ENCODE data around the gene MEFV. TPM values are rescaled to one million over a fixed set of nuclear protein-coding genes. Genes with fewer than 3 reads are reported as not detected.

Gene MEFV
- polyA plus RNA-seq, 2 donors: 0.07 to 0.14 TPM

- 3% methylated on average over 13 to 18 of the region's 18 CpGs for WGBS, 2 donors
- H3K27me3 ChIP-seq (ENCODE audit: control insufficient read depth in 1 of 2, insufficient read depth in 2 of 2, low read length in 2 of 2): no peaks in the 10 kb centered on the region
- H3K9me3 ChIP-seq (ENCODE audit: control insufficient read depth in 2 of 2, insufficient read depth in 1 of 2, low read depth in 1 of 2, low read length in 1 of 2): no peaks in the 10 kb centered on the region
These were observed 21.9 kb downstream of the MEFV start for GRCh38 chr16:3234543-3234856.

GRCh38 chr16:3223913-3224515 is 32.4 kb downstream of the MEFV start:
- WGBS, 2 donors: 99% methylated on average over 10 of the region's 10 CpGs
- peaks cover 6 to 12% of the 10 kb centered on the region in 2 donors for H3K36me3 ChIP-seq (ENCODE audit: control insufficient read depth in 2 of 2, insufficient read depth in 2 of 2, low read length in 1 of 2)
- H3K9me3 ChIP-seq (ENCODE audit: control insufficient read depth in 2 of 2, insufficient read depth in 1 of 2, low read depth in 1 of 2, low read length in 1 of 2): peaks cover 18 to 26% of the 10 kb centered on the region in 2 donors
- no peaks in the 10 kb centered on the region for H3K4me1 ChIP-seq (ENCODE audit: control insufficient read depth in 2 of 2, insufficient read depth in 2 of 2, low read length in 1 of 2)
- H3K4me3 ChIP-seq (ENCODE audit: low read depth in 1 of 2, low read length in 2 of 2): no peak overlapping the region
- no peaks in the 10 kb centered on the region for H3K27me3 ChIP-seq (ENCODE audit: control insufficient read depth in 1 of 2, insufficient read depth in 2 of 2, low read length in 2 of 2)
- H3K27ac ChIP-seq (ENCODE audit: low read depth in 2 of 2, low read length in 1 of 2): no peak overlapping the region

More at GRCh38 chr16:3234543-3234856, 21.9 kb downstream of the MEFV start:
- H3K4me3 ChIP-seq (ENCODE audit: low read depth in 1 of 2, low read length in 2 of 2): peak overlapping the region; percentile 74 to 88
- peaks cover 11 to 17% of the 10 kb centered on the region in 2 donors for H3K36me3 ChIP-seq (ENCODE audit: control insufficient read depth in 2 of 2, insufficient read depth in 2 of 2, low read length in 1 of 2)
- H3K27ac ChIP-seq (ENCODE audit: low read depth in 2 of 2, low read length in 1 of 2): peak overlapping the region; percentile 87 to 100
- H3K4me1 ChIP-seq (ENCODE audit: control insufficient read depth in 2 of 2, insufficient read depth in 2 of 2, low read length in 1 of 2): peaks cover 0 to 3% of the 10 kb centered on the region in 2 donors

GRCh38 chr16:3220839-3221238 is 35.6 kb downstream of the MEFV start:
- Histone ChIP-seq H3K36me3 (ENCODE audit: control insufficient read depth in 2 of 2, insufficient read depth in 2 of 2, low read length in 1 of 2) (peaks cover 6 to 12% of the 10 kb centered on the region in 2 donors), H3K27me3 (ENCODE audit: control insufficient read depth in 1 of 2, insufficient read depth in 2 of 2, low read length in 2 of 2) (no peaks in the 10 kb centered on the region), H3K4me1 (ENCODE audit: control insufficient read depth in 2 of 2, insufficient read depth in 2 of 2, low read length in 1 of 2) (no peaks in the 10 kb centered on the region), H3K4me3 (ENCODE audit: low read depth in 1 of 2, low read length in 2 of 2) (no peak overlapping the region), H3K9me3 (ENCODE audit: control insufficient read depth in 2 of 2, insufficient read depth in 1 of 2, low read depth in 1 of 2, low read length in 1 of 2) (peaks cover 18 to 20% of the 10 kb centered on the region in 2 donors), H3K27ac (ENCODE audit: low read depth in 2 of 2, low read length in 1 of 2) (no peak overlapping the region)
- 92 to 93% methylated on average over 10 of the region's 10 CpGs for WGBS, 2 donors

GRCh38 chr16:3216263-3216640 is 40.2 kb downstream of the MEFV start:
- no peaks in the 10 kb centered on the region for H3K36me3 ChIP-seq (ENCODE audit: control insufficient read depth in 2 of 2, insufficient read depth in 2 of 2, low read length in 1 of 2)
- no peak overlapping the region for H3K27ac ChIP-seq (ENCODE audit: low read depth in 2 of 2, low read length in 1 of 2)
- WGBS, 2 donors: 46 to 57% methylated on average over 3 of the region's 3 CpGs
- no peaks in the 10 kb centered on the region for H3K27me3 ChIP-seq (ENCODE audit: control insufficient read depth in 1 of 2, insufficient read depth in 2 of 2, low read length in 2 of 2)
- no peaks in the 10 kb centered on the region for H3K4me1 ChIP-seq (ENCODE audit: control insufficient read depth in 2 of 2, insufficient read depth in 2 of 2, low read length in 1 of 2)
- peaks cover 3 to 6% of the 10 kb centered on the region in 2 donors for H3K9me3 ChIP-seq (ENCODE audit: control insufficient read depth in 2 of 2, insufficient read depth in 1 of 2, low read depth in 1 of 2, low read length in 1 of 2)
- H3K4me3 ChIP-seq (ENCODE audit: low read depth in 1 of 2, low read length in 2 of 2): no peak overlapping the region

GRCh38 chr16:3215601-3216262 is 40.7 kb downstream of the MEFV start:
- 73 to 77% methylated on average over 11 of the region's 11 CpGs for WGBS, 2 donors
- Histone ChIP-seq H3K4me1 (ENCODE audit: control insufficient read depth in 2 of 2, insufficient read depth in 2 of 2, low read length in 1 of 2) (no peaks in the 10 kb centered on the region), H3K27me3 (ENCODE audit: control insufficient read depth in 1 of 2, insufficient read depth in 2 of 2, low read length in 2 of 2) (no peaks in the 10 kb centered on the region), H3K27ac (ENCODE audit: low read depth in 2 of 2, low read length in 1 of 2) (no peak overlapping the region), H3K36me3 (ENCODE audit: control insufficient read depth in 2 of 2, insufficient read depth in 2 of 2, low read length in 1 of 2) (no peaks in the 10 kb centered on the region), H3K4me3 (ENCODE audit: low read depth in 1 of 2, low read length in 2 of 2) (no peak overlapping the region), H3K9me3 (ENCODE audit: control insufficient read depth in 2 of 2, insufficient read depth in 1 of 2, low read depth in 1 of 2, low read length in 1 of 2) (peaks cover 2 to 3% of the 10 kb centered on the region in 2 donors)

GRCh38 chr16:3214904-3215600 is 41.4 kb downstream of the MEFV start:
- 37 to 42% methylated on average over 7 of the region's 7 CpGs for WGBS, 2 donors
- no peak overlapping the region for H3K4me3 ChIP-seq (ENCODE audit: low read depth in 1 of 2, low read length in 2 of 2)
- H3K27ac ChIP-seq (ENCODE audit: low read depth in 2 of 2, low read length in 1 of 2): no peak overlapping the region
- H3K9me3 ChIP-seq (ENCODE audit: control insufficient read depth in 2 of 2, insufficient read depth in 1 of 2, low read depth in 1 of 2, low read length in 1 of 2): peaks cover 2 to 3% of the 10 kb centered on the region in 2 donors
- no peaks in the 10 kb centered on the region for H3K4me1 ChIP-seq (ENCODE audit: control insufficient read depth in 2 of 2, insufficient read depth in 2 of 2, low read length in 1 of 2)
- H3K36me3 ChIP-seq (ENCODE audit: control insufficient read depth in 2 of 2, insufficient read depth in 2 of 2, low read length in 1 of 2): no peaks in the 10 kb centered on the region
- no peaks in the 10 kb centered on the region for H3K27me3 ChIP-seq (ENCODE audit: control insufficient read depth in 1 of 2, insufficient read depth in 2 of 2, low read length in 2 of 2)

GRCh38 chr16:3212567-3212966 is 43.9 kb downstream of the MEFV start:
- H3K9me3 ChIP-seq (ENCODE audit: control insufficient read depth in 2 of 2, insufficient read depth in 1 of 2, low read depth in 1 of 2, low read length in 1 of 2): peaks cover 2 to 3% of the 10 kb centered on the region in 2 donors
- no peaks in the 10 kb centered on the region for H3K36me3 ChIP-seq (ENCODE audit: control insufficient read depth in 2 of 2, insufficient read depth in 2 of 2, low read length in 1 of 2)
- H3K4me3 ChIP-seq (ENCODE audit: low read depth in 1 of 2, low read length in 2 of 2): no peak overlapping the region
- no peak overlapping the region for H3K27ac ChIP-seq (ENCODE audit: low read depth in 2 of 2, low read length in 1 of 2)
- H3K27me3 ChIP-seq (ENCODE audit: control insufficient read depth in 1 of 2, insufficient read depth in 2 of 2, low read length in 2 of 2): no peaks in the 10 kb centered on the region
- 64 to 78% methylated on average over 1 of the region's 1 CpG for WGBS, 2 donors
- no peaks in the 10 kb centered on the region for H3K4me1 ChIP-seq (ENCODE audit: control insufficient read depth in 2 of 2, insufficient read depth in 2 of 2, low read length in 1 of 2)

GRCh38 chr16:3212006-3212405 is 44.4 kb downstream of the MEFV start:
- WGBS, 2 donors: 87 to 93% methylated on average over 3 of the region's 3 CpGs
- Histone ChIP-seq H3K27ac (ENCODE audit: low read depth in 2 of 2, low read length in 1 of 2) (no peak overlapping the region), H3K4me1 (ENCODE audit: control insufficient read depth in 2 of 2, insufficient read depth in 2 of 2, low read length in 1 of 2) (no peaks in the 10 kb centered on the region), H3K4me3 (ENCODE audit: low read depth in 1 of 2, low read length in 2 of 2) (no peak overlapping the region), H3K36me3 (ENCODE audit: control insufficient read depth in 2 of 2, insufficient read depth in 2 of 2, low read length in 1 of 2) (no peaks in the 10 kb centered on the region), H3K27me3 (ENCODE audit: control insufficient read depth in 1 of 2, insufficient read depth in 2 of 2, low read length in 2 of 2) (no peaks in the 10 kb centered on the region), H3K9me3 (ENCODE audit: control insufficient read depth in 2 of 2, insufficient read depth in 1 of 2, low read depth in 1 of 2, low read length in 1 of 2) (peaks cover 2 to 3% of the 10 kb centered on the region in 2 donors)

GRCh38 chr16:3207086-3207953 is 49.1 kb downstream of the MEFV start:
- no peak overlapping the region for H3K27ac ChIP-seq (ENCODE audit: low read depth in 2 of 2, low read length in 1 of 2)
- no peaks in the 10 kb centered on the region for H3K36me3 ChIP-seq (ENCODE audit: control insufficient read depth in 2 of 2, insufficient read depth in 2 of 2, low read length in 1 of 2)
- no peaks in the 10 kb centered on the region for H3K27me3 ChIP-seq (ENCODE audit: control insufficient read depth in 1 of 2, insufficient read depth in 2 of 2, low read length in 2 of 2)
- H3K9me3 ChIP-seq (ENCODE audit: control insufficient read depth in 2 of 2, insufficient read depth in 1 of 2, low read depth in 1 of 2, low read length in 1 of 2): peaks cover 8 to 17% of the 10 kb centered on the region in 2 donors
- 68 to 71% methylated on average over 19 of the region's 19 CpGs for WGBS, 2 donors
- H3K4me1 ChIP-seq (ENCODE audit: control insufficient read depth in 2 of 2, insufficient read depth in 2 of 2, low read length in 1 of 2): no peaks in the 10 kb centered on the region
- no peak overlapping the region for H3K4me3 ChIP-seq (ENCODE audit: low read depth in 1 of 2, low read length in 2 of 2)

Measured in esophagus (tissue), 2 donors.